CD4-positive, alpha-beta memory T cell (primary cell): ENCODE data around the gene PLXNA1. TPM values are rescaled to one million over a fixed set of nuclear protein-coding genes. Genes with fewer than 3 reads are reported as not detected.

ENCODE experiments used
- CTCF ChIA-PET: fragments of 350-600 bp; sonication (Branson Sonifier 250); formaldehyde crosslinking; loops from one replicate; lab custom pipeline; 2021; ENCODE audit warnings: inconsistent platforms; ENCODE audit not compliant: partially characterized antibody; lab: Charles Lee
- POLR2A ChIA-PET: fragments of 350-600 bp; sonication (Branson Sonifier 250); formaldehyde crosslinking; loops from one replicate; lab custom pipeline; 2021; ENCODE audit not compliant: partially characterized antibody; lab: Charles Lee
- DNase-seq, 5 donors: peaks; one replicate each; pipeline versions ENCODE4 v3.0.0 to v3.0.0-alpha.2; 2020 to 2022; ENCODE audit warnings: mixed read lengths in 1 of 5
- H3K27ac ChIP-seq: one replicate; pipeline ENCODE4 v1.7.0; 2013; ENCODE audit warnings: low read depth, low read length
- H3K27me3 ChIP-seq: 2 replicates; pipeline ENCODE4 v1.7.0; 2013; ENCODE audit warnings: mild to moderate bottlenecking, low read length, moderate library complexity; ENCODE audit not compliant: insufficient read depth
- H3K36me3 ChIP-seq: 2 replicates; pipeline ENCODE4 v1.7.0; 2013; ENCODE audit warnings: mild to moderate bottlenecking, low read length, moderate library complexity; ENCODE audit not compliant: insufficient read depth
- H3K4me1 ChIP-seq: 2 replicates; pipeline ENCODE4 v1.7.0; 2013; ENCODE audit warnings: mild to moderate bottlenecking, low read length, moderate library complexity; ENCODE audit not compliant: insufficient read depth
- H3K4me3 ChIP-seq, 2 donors: one replicate each; pipeline ENCODE4 v1.7.0; 2013; ENCODE audit warnings: low read length in 2 of 2, mild to moderate bottlenecking in 1 of 2
- H3K9me3 ChIP-seq, 2 donors: one replicate each; pipeline ENCODE4 v1.7.0; 2013; ENCODE audit warnings: low read length in 2 of 2, control low read depth in 1 of 2; ENCODE audit not compliant: control insufficient read depth in 1 of 2
- H3K27ac Mint-ChIP-seq, 7 donors: one replicate each; pipeline ENCODE4 v1.8.0; 2020 to 2021; ENCODE audit warnings: mixed read lengths in 7 of 7, mild to moderate bottlenecking in 6 of 7, inconsistent platforms in 3 of 7, moderate library complexity in 3 of 7
- H3K27me3 Mint-ChIP-seq, 2 donors: one replicate each; pipeline ENCODE4 v1.8.0; 2020 to 2021; ENCODE audit warnings: mixed read lengths in 2 of 2
- H3K36me3 Mint-ChIP-seq, 2 donors: one replicate each; pipeline ENCODE4 v1.8.0; 2020 to 2021; ENCODE audit warnings: mixed read lengths in 2 of 2, inconsistent platforms in 1 of 2, mild to moderate bottlenecking in 1 of 2
- H3K4me1 Mint-ChIP-seq, 4 donors: one replicate each; pipeline ENCODE4 v1.8.0; 2020 to 2021; ENCODE audit warnings: mixed read lengths in 4 of 4, mild to moderate bottlenecking in 1 of 4
- H3K4me3 Mint-ChIP-seq, 8 donors: one replicate each; pipeline ENCODE4 v1.8.0; 2020 to 2021; ENCODE audit warnings: mixed read lengths in 8 of 8, mild to moderate bottlenecking in 7 of 8, moderate library complexity in 6 of 8, inconsistent platforms in 3 of 8
- H3K9me3 Mint-ChIP-seq, 8 donors: one replicate each; pipeline ENCODE4 v1.8.0; 2020 to 2021; ENCODE audit warnings: mixed read lengths in 8 of 8, mild to moderate bottlenecking in 5 of 8, inconsistent platforms in 3 of 8, moderate library complexity in 1 of 8
- intact Hi-C: fragments of 100-400 bp; cut with micrococcal nuclease; formaldehyde crosslinking; loops from one replicate; pipeline ENCODE4 v1.15.1; 2023
- polyA plus RNA-seq, 2 donors: library from polyadenylated mRNA; unstranded; fragments of 300-500 nt; fragmentation: Illumina TruSeq; gene quantifications; one replicate each; pipeline ENCODE4 v1.2.3, GENCODE V29; 2021
- total RNA-seq, 2 experiments: library from RNA; stranded (reverse); gene quantifications; one replicate each; pipeline ENCODE4 v1.2.3, GENCODE V29; 2021

Gene PLXNA1
- total and polyA plus RNA-seq, 4 experiments from 2014 or later = 0.34 to 21.3 (median 10.2) TPM

DNA sequence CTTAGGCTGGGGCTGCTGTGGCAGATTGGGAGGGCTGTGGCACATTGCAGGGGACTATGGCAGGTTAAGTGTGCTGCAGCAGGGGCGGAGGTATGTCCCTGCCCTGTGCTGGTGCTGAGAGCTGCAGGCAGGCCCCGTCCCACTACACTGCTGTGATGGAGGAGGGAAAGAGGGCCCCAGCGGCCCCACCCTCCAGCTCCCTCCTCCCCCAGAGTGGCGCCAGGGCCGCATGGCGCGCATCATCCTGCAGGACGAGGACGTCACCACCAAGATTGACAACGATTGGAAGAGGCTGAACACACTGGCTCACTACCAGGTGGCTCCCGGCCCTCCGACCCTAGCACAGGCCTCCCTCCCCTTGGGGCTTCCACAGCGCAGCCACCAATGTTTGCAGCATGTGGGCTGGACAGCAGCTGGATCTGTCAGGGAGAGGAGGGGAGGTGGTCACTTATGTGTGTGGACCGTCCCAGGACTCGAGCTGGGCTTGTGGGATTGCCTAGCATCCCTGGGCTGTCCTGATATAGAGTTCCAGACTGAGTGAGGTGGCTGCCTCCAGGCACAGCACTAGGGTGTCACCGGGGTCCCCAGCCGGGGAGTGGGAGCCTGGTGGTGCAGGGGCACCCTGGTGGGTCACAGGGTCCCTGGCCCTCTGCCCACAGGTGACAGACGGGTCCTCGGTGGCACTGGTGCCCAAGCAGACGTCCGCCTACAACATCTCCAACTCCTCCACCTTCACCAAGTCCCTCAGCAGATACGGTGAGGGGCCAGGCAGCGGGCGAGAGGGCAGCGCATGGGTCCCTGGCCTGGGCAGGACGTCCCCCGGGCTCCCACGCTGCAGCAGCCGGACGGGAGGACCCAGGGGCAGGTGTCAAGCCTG, 46.1 kb downstream of the PLXNA1 start:
- POLR2A ChIA-PET = no interaction called here
- H3K4me3 Mint-ChIP-seq = no peak overlapping the region
- no peaks in the 10 kb centered on the region for H3K4me1 Mint-ChIP-seq
- Histone ChIP-seq H3K27ac (no peak overlapping the region), H3K36me3 (no peaks in the 10 kb centered on the region), H3K4me3 (no peak overlapping the region), H3K4me1 (no peaks in the 10 kb centered on the region), H3K9me3 (no peaks in the 10 kb centered on the region), H3K27me3 (no peaks in the 10 kb centered on the region)
- DNase-seq = no peak
- H3K36me3 Mint-ChIP-seq = peaks cover 7 to 29% of the 10 kb centered on the region in 2 donors
- intact Hi-C loops = no loop called here
- H3K9me3 Mint-ChIP-seq = no peaks in the 10 kb centered on the region
- CTCF ChIA-PET = no interaction called here
- H3K27me3 Mint-ChIP-seq = no peaks in the 10 kb centered on the region
- no peak overlapping the region for H3K27ac Mint-ChIP-seq

DNA sequence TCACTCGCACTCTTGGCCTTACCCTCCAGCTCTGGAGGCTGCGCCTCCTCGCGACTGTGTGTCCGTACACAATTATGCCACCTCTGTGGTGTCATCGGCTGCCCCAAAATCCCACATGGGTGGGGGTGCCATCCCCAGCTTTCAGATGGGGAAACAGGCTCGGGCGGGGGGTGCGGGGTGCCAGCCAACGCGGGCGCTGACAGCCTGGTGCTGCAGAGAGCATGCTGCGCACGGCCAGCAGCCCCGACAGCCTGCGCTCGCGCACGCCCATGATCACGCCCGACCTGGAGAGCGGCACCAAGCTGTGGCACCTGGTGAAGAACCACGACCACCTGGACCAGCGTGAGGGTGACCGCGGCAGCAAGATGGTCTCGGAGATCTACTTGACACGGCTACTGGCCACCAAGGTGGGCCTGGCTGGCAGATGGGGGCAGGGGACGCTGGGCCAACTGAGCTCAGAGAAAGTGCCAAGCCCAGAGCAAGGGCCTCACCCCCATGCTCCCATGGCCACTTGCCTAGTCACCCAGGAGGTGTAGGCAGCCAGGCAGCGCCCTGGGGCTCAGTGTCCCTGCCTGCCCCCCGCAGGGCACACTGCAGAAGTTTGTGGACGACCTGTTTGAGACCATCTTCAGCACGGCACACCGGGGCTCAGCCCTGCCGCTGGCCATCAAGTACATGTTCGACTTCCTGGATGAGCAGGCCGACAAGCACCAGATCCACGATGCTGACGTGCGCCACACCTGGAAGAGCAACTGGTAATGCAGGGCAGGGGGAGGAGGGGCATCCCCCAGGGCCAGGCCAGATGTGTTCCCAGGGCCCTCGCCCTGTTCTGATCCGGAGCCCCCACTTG, 47.0 kb downstream of the PLXNA1 start:
- Mint-ChIP-seq H3K27ac (no peak overlapping the region), H3K9me3 (no peaks in the 10 kb centered on the region), H3K4me1 (no peaks in the 10 kb centered on the region), H3K36me3 (peaks cover 7 to 25% of the 10 kb centered on the region in 2 donors), H3K27me3 (no peaks in the 10 kb centered on the region), H3K4me3 (no peak overlapping the region)
- Histone ChIP-seq H3K4me1 (no peaks in the 10 kb centered on the region), H3K27ac (no peak overlapping the region), H3K9me3 (no peaks in the 10 kb centered on the region), H3K4me3 (no peak overlapping the region), H3K36me3 (no peaks in the 10 kb centered on the region), H3K27me3 (no peaks in the 10 kb centered on the region)
- intact Hi-C loops = no loop called here
- CTCF ChIA-PET = no interaction called here
- no peak for DNase-seq
- POLR2A ChIA-PET = no interaction called here

DNA sequence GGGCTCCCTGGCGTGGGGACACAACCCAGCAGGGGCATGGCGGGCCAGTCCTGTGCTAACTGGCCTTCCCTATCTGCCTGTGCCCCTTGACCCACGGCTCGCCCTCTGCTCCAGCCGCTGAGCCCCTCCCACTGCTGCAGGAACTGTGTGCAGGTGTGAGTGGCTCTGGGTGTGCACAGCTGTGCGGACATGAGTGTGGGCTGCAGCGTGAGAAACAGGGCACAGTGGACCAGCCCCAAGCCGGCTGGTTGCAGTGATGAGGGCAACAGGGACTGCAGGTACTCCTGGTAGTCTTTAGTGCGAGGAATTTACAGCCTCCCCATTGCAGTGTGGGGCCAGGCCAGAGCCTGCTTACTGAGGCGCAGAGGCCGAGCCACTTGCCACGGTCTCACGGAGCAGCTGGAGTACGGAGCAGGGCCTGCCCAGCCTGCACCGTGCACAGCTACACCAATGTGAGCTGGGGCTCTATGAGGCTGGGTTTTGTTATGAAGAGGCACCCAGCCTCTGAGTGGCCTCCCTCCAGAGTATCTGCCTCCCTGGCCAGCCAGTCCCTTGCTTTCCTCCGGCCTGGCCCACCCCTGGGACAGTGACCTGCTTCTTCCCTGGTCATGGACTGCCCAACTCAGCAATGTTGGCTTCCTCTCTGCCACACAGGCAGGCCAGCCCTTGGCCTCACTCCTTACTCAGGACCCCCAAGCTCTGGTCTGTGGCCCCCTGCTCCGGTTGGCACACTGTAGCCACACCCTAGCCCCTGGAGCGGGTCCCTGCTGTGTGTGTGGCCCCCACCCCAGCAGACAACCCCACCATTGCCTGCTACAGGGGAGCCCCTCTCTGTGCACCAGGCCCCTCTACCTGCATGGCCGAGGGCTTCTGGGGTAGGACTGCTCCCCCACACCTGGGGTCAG, 47.8 kb downstream of the PLXNA1 start:
- Mint-ChIP-seq H3K36me3 (peaks cover 7 to 23% of the 10 kb centered on the region in 2 donors), H3K4me1 (no peaks in the 10 kb centered on the region), H3K27me3 (no peaks in the 10 kb centered on the region), H3K9me3 (no peaks in the 10 kb centered on the region), H3K27ac (no peak overlapping the region), H3K4me3 (no peak overlapping the region)
- Histone ChIP-seq H3K4me3 (no peak overlapping the region), H3K9me3 (no peaks in the 10 kb centered on the region), H3K27ac (no peak overlapping the region), H3K36me3 (no peaks in the 10 kb centered on the region), H3K27me3 (no peaks in the 10 kb centered on the region), H3K4me1 (no peaks in the 10 kb centered on the region)
- no peak for DNase-seq
- CTCF ChIA-PET = no interaction called here
- POLR2A ChIA-PET = no interaction called here
- intact Hi-C loops = no loop called here

DNA sequence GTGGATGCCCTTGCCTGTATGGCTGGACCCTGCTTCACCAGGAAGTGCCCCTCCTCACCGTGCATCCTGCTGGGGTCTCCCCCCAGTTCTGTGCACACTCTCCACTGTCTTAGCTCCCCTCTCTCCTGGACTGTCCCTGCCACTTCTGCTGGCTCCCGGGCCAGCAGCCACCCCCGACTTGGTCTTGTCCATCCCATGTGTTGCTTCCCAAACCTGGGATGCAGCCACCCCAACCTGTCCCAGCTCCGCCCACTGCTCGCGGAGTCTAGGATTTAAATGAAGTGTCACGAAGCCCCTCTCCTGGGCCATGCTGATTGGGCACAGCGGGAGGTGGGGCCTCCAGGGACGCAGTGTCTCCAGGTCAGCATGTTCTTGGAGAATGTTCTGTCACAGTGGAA, 48.5 kb downstream of the PLXNA1 start:
- H3K36me3 Mint-ChIP-seq = peaks cover 7 to 23% of the 10 kb centered on the region in 2 donors
- H3K4me3 Mint-ChIP-seq = no peak overlapping the region
- no peaks in the 10 kb centered on the region for H3K4me1 Mint-ChIP-seq
- no peaks in the 10 kb centered on the region for H3K9me3 Mint-ChIP-seq
- no peak overlapping the region for H3K27ac Mint-ChIP-seq
- POLR2A ChIA-PET = no interaction called here
- no peak for DNase-seq
- Histone ChIP-seq H3K27me3 (no peaks in the 10 kb centered on the region), H3K4me3 (no peak overlapping the region), H3K36me3 (no peaks in the 10 kb centered on the region), H3K4me1 (no peaks in the 10 kb centered on the region), H3K27ac (no peak overlapping the region), H3K9me3 (no peaks in the 10 kb centered on the region)
- CTCF ChIA-PET = no interaction called here
- intact Hi-C loops = no loop called here
- H3K27me3 Mint-ChIP-seq = no peaks in the 10 kb centered on the region

DNA sequence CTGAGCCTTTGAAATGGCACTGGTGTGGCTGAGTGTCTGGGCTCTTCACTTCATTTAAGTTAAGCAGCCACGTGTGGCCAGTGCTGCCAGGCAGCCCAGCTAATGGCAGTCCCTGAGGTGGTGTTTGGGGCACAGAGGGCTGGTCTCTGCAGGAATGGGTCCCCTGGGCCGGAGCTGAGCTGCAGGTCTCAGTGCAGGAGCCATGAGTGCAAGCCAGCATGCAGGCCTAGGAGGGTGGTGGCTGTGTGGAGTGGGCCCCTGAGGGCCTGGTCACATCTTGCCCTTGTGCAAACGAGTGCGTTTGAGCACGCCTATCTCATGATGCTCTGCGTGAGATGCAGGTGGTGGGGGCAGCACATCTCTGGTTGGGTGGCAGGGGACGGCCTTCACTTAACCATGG, 48.9 kb downstream of the PLXNA1 start:
- Histone ChIP-seq H3K27ac (no peak overlapping the region), H3K27me3 (no peaks in the 10 kb centered on the region), H3K4me1 (no peaks in the 10 kb centered on the region), H3K36me3 (no peaks in the 10 kb centered on the region), H3K9me3 (no peaks in the 10 kb centered on the region), H3K4me3 (no peak overlapping the region)
- DNase-seq = no peak
- H3K36me3 Mint-ChIP-seq = peaks cover 5 to 23% of the 10 kb centered on the region in 2 donors
- no peak overlapping the region for H3K4me3 Mint-ChIP-seq
- H3K9me3 Mint-ChIP-seq = no peaks in the 10 kb centered on the region
- intact Hi-C loops = no loop called here
- no peak overlapping the region for H3K27ac Mint-ChIP-seq
- ChIA-PET POLR2A (no interaction called here), CTCF (no interaction called here)
- no peaks in the 10 kb centered on the region for H3K27me3 Mint-ChIP-seq
- no peaks in the 10 kb centered on the region for H3K4me1 Mint-ChIP-seq

DNA sequence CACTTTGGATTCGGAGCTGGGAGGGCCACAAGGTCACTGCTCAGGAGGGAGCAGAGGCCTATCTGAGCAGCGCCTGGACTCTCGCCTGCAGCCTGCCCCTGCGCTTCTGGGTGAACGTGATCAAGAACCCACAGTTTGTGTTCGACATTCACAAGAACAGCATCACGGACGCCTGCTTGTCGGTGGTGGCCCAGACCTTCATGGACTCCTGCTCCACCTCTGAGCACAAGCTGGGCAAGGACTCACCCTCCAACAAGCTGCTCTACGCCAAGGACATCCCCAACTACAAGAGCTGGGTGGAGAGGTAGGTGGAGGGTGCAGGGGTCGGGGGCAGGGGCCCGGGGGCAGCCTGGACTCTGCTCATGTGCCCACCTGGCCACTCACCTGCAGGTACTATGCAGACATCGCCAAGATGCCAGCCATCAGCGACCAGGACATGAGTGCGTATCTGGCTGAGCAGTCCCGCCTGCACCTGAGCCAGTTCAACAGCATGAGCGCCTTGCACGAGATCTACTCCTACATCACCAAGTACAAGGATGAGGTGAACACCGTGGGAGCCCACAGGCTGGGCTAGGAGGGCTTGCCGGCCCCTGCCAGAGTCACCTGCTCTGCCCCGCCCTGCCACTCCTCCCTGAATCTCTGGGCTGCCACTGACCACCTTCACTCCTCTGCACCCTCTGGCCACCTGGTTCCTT, 49.5 kb downstream of the PLXNA1 start:
- no peaks in the 10 kb centered on the region for H3K9me3 Mint-ChIP-seq
- POLR2A ChIA-PET = no interaction called here

More for the DNA sequence above, 49.5 kb downstream of the PLXNA1 start:
- no peak for DNase-seq
- H3K27me3 Mint-ChIP-seq = no peaks in the 10 kb centered on the region
- CTCF ChIA-PET = no interaction called here
- H3K4me1 Mint-ChIP-seq = no peaks in the 10 kb centered on the region
- Histone ChIP-seq H3K4me1 (no peaks in the 10 kb centered on the region), H3K27me3 (no peaks in the 10 kb centered on the region), H3K27ac (no peak overlapping the region), H3K4me3 (no peak overlapping the region), H3K36me3 (no peaks in the 10 kb centered on the region), H3K9me3 (no peaks in the 10 kb centered on the region)
- peaks cover 3 to 21% of the 10 kb centered on the region in 2 donors for H3K36me3 Mint-ChIP-seq
- intact Hi-C loops = no loop called here
- no peak overlapping the region for H3K27ac Mint-ChIP-seq
- H3K4me3 Mint-ChIP-seq = no peak overlapping the region
